ENCODE data around the gene CTSD.
"Not testable (repeated sequence)": the region's sequence is repeated elsewhere in the genome, so short reads cannot be mapped to it uniquely, and the experiment has no call there.

CTSD gene
- total RNA-seq: 54.6 to 119 (median 72.6) reads per million in 4 experiments

DNA sequence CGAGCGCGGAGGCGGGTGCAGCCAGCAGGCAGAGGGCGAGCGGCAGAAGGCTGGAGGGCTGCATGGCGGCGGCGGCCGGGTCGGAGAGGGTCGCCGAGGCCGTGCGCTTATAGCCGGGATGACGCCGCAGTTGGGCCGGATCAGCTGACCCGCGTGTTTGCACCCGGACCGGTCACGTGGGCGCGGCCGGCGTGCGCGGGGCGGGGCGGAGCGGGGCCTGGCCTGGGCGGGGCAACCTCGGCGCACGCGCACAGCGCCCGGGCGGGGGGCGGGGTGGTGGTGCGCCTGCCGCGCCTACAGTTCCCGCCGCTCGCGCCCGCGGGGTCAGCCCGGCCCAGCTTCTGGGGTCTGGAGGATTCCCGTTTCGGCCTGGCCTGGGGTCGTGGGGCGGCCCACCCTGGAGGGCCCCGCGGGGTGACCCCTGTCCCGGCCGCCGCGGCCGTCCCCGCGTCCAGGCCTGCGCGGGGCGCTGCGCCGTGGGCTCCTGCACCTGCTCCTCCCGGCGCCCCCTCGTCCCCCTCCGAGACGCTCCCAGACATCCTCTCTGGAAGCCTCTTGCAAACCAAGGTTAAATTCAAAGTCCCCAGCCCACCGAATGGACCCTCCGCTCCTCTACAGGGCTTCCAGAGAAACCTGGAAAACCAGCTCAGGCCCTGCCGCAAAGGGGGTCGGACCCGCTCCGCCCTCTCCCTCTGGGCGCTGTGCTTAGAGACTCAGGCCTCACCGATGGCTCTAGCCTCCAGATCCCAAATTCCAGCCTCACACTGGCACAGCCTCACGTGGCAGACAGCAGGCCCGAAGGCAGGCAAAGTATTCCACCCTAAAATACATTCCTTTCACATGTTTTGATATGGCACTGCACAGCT lies at the start of gene CTSD:
CTSD (minus strand) TSS at position 132 of the 866 bp plus-strand sequence; CDS start at position 64, 68 bp downstream.
- peak; percentile 77 for DNase-seq

DNA sequence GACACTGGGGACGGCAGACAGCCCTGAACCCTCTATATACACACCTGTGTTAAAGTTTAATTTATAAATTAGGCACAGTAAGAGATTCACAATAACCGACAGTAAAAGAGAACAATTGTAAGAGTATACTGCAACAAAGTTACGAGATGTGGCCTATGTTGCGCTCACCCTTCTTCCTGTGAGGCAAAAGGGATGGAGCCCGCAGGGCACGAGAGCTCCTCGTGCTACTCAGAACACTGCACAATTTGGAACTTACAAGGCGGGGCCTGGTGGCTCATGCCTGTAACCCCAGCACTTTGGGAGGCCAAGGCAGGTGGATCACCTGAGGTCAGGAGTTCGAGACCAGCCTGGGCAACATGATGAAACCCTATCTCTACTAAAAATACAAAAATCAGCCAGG lies 49.6 kb upstream of the CTSD start:
- DNase-seq: not testable (repeated sequence)

DNA sequence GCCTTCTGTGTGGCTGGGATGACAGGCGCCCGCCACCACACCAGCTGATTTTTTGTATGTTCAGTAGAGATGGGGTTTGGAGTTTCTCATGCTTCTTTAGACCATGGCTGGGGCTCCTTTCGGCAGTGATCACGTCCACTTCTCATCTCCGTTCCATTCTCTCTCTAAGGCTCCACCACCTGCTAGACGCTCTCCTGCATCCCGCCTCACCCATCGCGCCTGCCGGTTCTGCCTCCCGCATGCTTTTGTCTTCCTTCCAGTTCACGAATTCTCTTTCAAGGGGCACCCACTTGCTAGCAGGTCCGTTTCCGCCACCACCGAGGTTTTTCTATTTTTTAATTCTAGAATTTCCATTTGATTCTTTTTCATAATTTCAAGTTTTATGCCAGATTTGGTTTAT lies 49.1 kb upstream of the CTSD start:
- no peak for DNase-seq

DNA sequence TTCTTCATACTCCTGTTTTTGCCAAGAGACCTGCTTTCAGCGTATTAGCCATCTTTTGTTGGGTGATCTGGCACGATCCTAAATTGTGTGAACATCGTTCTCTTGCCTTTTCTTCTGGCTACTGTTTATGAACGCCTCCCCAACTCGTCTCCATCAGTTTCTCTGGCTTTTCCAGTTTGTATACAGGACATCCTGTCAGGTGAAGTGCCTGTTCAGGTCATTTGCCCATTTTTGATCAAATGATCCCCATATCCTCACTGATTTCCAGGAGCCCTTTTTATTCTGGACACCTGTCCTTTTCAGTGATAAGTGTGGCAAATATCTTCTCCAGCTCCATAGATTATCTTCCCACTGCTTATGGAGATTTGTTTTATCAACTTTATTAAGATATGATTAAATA lies 48.5 kb upstream of the CTSD start:
- DNase-seq: no peak

DNA sequence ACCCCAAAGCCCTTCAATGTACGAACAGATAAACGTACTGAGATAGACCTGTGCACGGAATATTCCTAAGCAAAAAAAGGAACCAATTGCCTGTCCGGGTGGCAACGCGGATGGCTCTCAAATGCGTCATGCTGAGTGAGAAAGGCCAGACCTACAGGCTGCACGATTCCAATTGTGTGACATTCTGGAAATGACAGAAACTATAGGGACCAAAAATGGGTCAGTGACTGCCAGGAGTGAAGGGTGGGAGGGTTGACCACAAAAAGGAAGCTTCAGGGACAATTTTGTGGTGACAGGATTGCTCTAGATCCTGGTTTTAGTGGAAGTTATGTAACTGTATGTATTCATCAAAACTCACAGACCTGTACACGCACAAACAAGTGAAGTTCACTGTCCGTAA lies 47.0 kb upstream of the CTSD start:
- DNase-seq: no peak

DNA sequence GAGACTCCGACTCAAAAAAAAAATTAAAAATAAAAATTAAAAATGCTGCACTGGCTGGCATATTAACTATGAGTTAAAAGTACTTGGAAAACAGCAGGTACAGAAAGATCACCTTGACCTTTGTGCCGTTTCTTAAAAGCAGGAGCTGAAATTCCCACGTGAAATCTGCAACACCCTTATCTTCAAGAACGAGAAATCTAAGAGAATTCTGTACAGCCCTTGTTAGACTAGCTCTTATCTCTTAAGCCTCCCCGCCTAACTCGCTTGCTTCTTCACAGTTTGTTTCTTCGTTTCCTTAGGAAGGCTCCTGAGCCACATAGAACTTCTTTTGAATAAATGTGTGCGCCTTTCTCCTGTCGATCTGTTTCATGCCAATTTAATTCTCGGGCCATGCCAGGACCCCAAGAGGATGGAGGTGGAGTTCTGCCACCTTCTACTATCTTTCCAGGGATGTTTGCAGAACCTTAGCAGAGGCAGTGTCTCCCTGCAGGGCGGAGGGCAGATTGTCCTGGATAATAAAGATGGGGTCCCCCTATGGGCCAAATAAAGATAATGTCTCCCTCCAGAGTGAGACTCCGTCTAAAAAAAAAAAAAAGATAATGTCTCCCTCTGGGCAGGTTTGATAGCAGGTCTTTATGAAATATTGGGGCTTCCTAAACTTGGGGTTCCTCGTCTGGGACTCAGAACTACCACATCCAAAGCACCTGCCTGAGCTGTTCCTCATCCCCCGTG lies 43.7 kb upstream of the CTSD start:
- no peak for DNase-seq

DNA sequence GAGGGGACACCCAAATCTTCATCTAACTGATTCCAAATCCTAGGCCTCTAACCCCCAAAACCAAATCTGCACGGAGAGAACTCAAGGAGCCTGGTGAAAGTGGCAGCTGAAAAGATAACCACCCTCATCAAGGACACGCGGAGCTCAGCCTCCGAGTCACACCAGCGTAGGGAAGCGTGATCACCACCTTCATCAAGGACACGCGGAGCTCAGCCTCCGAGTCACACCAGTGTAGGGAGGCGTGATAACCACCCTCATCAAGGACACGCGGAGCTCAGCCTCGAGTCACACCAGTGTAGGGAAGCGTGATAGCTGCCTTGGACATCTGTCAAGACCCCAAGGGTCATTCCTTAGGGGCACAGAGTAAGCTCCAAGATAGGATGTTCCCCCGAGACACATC lies 41.8 kb upstream of the CTSD start:
- no peak for DNase-seq

DNA sequence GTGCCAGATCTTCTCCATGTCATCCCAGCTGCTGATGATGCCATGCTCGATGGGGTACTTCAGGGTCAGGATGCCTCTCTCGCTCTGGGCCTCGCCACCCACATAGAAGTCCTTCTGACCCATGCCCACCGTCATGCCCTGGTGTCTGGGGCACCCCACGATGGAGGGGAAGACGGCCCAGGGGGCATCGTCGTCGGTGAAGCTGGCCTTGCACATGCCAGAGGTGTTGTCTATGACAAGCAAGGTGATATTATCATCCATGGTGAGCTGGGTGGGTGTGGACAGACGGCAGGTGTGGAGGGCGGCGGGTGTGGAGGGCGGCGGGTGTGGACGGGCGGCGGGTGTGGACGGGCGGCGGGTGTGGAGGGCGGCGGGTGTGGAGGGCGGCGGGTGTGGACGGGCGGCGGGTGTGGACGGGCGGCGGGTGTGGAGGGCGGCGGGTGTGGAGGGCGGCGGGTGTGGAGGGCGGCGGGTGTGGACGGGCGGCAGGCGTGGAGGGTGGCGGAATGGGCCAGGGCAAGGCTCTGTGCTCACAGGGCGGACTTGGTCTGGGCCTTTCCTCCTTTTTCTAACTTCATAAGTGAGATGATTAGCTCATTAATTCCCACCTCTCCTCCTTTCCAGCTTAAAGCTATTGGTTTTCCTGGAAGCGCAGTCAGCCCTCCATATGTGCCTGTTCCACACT lies 40.2 kb upstream of the CTSD start:
- not testable (repeated sequence) for DNase-seq

DNA sequence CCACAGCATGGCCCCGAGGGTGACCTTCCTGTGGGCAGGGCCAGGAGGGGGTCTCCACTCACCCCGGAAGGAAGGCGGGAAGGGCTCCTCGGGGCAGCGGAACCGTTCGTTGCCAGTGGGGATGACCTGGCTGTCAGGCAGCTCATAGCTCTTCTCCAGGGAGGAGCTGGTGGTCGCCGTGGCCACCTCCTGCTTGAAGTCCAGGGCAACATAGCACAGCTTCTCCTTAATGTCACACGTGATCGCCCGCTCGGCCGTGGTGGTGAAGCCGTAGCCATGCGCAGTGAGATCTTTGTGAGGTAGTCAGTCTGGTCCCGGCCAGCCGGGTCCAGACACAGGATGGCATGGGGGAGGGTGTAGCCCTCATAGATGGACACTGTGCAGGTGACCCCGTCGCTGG lies 39.5 kb upstream of the CTSD start:
- no peak for DNase-seq

DNA sequence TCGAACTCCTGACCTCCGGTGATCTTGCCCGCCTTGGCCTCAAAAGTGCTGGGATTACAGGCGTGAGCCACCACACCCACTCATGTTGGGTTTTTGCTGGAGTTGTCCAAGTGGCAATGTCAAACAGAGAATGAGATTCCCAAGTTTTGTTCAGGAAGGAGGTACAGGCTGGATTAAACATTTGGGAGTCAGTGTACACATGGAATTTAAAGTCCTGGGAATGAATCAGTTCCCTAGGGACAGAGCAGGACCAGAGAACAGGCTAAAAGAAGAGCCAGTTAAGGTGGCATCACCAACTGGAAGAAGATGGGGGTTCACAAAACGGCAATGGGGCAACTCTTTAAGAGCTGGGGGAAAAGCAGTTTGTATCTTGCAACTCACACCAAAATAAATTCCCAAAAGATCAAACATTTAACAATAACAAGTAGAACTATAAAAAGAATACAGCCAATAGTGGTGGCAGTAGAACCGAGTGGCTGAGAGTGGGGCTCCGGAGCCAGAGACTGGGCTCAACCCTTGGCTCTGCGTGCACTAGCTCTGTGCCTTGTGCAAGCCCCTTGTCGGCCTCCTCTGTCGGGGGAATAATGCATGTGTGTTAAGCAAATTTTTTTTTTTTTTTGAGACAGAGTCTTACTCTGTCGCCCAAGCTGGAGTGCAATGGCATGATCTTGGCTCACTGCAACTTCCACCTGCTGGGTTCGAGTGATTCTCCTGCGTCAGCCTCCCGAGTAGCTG lies 33.8 kb upstream of the CTSD start:
- DNase-seq: no peak

DNA sequence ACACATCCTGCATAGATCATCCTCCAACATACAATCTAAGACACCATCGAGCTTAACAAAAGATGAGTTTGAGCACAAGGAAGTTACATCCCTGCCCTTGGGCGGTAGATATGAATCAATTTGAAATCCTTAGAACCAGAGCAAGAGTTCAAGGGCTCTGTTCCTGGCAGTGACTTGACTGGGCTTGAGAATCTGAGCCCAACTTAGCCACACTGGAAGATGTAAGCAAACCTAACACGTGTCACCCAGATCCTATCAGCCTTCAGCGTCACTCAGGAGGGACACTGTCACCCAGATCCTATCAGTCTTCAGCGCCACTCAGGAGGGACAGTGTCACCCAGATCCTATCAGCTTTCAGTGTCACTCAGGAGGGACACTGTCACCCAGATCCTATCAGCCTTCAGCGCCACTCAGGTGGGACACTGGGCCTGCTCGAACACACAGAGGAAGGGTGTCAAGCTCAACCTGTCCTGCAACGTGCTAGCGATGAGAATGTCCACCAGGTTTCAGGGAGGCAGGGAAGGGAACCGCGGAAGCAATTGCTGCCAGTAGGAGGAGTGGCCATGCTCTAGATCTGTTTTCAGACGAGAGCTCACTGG lies 32.8 kb upstream of the CTSD start:
- no peak for DNase-seq

DNA sequence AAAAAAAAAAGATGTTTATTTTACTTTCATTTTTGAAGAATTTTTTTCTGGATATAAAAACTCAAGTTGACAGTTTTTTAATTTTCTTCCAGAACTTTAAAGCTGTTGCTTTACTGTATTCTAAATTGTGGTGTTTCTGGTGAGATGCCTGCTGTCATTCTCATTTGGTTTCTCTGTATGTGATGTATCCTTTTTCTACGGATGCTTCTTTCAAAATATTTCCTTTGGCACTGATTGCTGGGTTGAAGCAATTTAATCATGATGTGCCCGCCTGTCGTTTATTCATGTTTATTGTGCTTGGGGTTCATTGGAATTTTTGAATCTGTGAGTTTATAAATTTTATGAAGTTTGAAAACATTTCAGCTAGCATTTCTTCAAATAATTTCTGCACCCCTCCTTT lies 29.4 kb upstream of the CTSD start:
- DNase-seq: no peak

DNA sequence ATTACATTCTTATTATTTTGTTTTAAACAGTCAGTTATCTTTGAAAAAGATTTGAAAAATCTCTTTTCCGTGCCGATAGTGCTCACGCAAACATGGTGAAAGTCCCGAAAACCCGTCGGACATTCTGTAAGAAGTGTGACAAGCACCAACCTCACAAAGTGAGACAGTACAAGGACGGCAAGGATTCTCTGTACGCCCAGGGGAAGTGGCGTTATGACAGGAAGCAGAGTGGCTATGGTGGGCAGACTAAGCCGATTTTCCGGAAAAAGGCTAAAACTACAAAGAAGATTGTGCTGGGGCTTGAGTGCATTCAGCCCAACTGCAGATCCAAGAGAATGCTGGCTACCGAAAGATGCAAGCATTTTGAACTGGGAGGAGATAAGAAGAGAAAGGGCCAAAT lies 28.7 kb upstream of the CTSD start:
- DNase-seq: no peak

DNA sequence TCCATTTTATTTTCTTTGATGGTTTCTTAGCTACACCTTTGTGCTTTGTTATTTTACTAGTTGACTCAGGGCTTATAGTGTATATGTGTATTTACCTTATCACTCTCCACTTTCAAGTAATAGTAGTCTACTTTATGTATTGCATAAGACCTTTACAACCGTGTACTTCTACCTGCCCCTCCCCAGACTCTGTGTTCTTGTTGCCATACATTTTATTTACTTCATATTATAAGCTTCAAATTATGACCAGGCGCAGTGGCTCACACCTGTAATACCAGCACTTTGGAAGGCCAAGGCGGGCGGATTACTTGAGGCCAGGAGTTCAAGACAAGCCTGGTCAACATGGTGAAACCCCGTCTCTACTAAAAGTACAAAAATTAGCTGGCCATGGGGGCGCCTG lies 28.2 kb upstream of the CTSD start:
- DNase-seq: no peak

DNA sequence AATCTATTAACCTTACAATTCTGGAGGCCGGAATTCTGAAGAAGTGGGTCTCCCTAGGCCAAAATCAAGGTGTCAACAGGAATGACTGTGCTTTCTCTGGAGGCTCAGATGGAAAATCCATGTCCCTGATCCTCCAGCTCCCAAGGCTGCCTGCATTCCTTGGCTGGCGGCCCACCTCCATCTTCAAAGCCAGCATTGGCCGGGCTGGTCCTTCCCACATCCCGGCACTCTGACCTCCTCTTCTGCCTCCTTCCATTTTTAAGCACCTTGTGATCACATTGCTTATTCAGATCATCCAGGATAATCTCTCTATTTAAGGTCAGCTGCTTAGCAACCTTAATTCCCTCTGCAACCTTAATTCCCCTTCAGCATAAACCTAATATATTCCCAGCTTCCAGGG lies 22.7 kb upstream of the CTSD start:
- DNase-seq: no peak

DNA sequence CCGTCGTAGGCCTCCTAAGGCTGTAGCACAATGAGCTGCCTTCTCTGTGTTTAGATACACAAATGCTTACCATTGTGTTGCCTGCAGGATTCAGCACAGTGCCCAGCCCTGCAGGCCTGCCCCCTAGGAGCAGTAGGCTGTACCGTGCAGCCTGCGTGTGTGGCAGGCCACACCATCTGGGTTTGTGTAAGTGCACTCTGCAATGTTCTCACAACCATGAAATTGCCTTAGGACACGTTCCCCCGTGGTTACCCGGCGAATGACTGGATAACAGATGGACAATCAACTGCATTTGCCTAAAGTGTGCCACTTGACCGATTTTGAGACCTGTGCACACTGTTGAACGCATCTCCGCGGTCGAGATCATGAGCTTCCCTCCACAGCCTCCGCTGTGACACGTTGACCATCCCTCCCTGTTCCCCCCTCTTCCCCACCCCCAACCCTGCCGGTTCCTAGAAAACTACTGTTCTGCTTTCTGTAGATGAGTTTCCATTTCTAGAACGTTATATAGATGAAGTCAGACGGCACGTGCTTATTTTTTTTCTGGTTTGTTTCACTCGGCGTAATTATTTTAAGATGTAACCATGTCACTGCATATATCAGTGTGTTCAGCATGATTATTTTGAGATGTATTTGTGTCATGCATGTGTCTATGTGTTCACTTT lies 22.2 kb upstream of the CTSD start:
- no peak for DNase-seq

DNA sequence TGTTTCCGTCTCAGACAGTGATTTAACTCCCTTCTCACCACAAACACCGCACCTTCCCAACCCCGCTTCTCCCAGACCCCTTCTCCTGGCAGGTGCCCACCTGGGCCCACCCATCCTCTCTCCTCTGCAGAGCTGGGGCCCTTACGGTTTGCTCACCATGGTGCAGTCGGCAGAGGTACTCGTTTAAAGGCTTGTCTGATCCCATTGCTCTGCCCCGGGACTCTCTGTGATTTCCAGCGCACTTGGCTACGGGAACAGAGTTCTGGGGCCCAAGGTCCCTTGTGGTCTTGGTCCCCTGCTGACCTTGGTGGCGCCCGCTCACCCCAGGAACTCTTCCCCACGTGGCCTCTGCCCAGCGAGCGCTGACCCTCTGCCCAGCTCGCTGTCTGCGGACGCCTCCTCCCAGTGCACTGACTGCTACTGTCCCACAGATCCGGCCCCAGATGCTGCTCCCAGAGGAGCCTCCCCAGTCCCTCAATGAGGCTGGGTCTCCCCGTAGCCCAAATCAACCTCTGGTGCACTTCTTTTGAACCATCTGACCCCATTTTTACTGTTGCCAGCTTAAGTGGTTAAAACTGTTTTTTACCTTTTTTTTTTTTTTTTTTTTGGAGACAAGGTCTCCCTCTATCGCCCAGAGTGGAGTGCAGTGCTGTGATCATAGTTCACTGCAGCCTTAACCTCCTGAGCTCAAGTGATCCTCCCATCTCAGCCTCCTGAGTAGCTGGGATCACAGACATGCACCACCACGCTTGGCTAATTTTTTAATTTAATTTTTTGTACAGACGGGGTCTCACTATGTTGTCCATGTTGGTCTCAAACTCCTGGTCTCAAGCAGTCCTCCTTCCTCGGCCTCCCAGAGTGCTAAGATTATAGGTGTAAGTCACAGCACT lies 21.3 kb upstream of the CTSD start:
- DNase-seq: no peak

DNA sequence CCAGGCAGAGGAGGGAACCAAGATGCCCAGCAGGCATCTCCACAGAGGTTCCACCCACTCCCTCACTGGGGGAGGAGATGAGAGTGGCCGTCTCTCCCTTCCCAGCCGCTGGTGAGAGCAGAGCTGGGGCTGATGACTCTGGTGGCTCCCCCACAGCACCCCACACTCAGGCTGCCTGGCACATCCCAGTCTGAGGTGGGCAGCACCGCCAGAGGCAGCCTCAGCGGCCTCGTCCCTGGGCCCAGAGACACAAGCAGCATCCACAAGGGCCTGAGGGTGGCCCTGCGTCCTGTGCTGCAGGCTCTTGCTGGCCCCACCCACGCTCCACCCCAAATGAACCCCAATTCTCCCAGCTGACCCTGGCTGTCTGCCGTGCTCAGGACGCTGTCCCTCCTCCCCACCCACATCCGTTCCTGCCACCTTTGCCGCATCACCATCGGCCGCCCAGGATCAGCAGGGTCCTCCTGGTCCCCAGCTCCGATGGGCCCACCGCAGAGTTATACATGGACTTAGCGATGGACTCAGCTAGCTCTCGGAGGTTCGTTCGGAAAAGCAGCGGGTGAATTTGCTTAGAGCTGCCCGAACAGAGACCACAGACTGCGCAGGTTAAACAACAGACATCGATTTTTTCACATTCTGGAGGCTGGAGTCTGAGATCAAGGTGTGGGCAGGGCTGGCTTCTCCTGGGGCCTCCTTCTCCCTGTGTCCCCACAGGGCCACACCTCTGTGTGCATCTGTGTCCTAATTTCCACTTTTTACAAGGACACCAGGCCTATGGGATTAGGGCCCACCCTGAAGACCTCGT lies 20.2 kb upstream of the CTSD start:
- no peak for DNase-seq

DNA sequence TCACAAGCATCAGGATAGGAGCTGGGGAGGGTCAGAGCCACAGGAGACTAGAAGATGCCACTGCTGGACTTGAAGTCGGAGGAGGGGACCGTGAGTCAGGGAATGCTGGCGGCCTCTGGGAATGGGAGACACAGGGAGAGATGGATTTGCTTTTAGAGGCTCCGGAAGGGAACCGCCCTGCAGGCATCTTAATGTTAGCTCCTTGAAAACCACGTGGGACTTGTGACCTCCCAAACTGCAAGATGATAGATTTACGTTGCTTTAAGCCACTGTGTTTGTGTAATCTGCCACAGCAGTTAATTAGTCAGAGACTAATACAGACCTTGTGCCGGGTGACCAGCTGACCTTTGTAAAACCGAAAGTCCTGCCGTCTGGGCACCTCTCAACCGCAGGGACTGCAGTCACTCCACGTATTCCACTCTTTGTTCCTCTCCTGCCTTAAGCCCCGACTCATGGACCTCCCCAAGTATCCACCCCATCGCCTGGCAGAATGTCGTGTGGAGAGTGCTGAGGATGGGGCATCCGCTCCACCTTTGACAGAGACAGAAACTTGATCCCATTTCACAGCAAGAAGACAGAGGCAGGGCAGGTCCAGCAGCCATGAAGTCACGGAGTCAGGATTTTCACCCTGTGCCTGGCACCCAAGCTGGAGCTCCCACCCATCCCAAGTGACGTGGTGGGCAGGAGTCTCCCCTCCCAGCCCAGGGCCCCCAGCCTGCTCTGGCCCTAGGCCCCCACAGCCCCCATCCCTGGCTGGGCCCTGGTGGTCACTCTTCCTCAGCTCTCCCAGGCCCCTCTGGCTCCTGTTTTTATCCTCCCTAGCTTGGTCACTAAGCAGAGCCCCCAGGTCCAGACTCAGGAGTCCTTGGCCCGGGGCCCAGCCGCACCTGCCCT lies 19.4 kb upstream of the CTSD start:
- DNase-seq: no peak
